Measurements from ENCODE around the gene LPP. TPM values are rescaled to one million over a fixed set of nuclear protein-coding genes. Genes with fewer than 3 reads are reported as not detected.

Gene LPP
- total and polyA plus RNA-seq, 5 donors from 2014 or later, result 14.5 to 102 (median 21.7) TPM

DNA sequence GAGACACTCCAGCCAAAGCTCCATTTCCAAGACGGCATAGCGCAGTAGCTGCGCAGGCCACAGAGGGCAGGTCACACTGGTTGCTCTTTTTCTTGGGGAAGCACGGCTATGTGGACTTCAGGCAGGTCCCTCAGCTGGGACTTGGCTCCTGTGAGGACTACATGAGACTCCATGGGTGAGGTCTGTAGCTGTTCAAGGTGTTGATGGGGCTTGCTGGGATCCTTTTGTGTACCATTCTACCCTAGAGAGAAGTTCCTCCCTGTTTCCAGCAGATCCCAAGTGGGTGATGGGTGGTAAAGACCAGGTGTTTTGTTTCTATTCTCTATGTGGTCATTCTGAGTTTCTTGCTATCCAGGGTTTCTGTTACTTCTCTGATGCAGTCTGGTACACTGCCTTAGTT, 183.3 kb downstream of the LPP start:
- ATAC-seq (ENCODE audit: low read depth in 2 of 2), result no peak
- Mint-ChIP-seq H3K27ac (peak overlapping the region in 1 of 3 donors; percentile 39), H3K36me3 (peaks cover 15% of the 10 kb centered on the region)

DNA sequence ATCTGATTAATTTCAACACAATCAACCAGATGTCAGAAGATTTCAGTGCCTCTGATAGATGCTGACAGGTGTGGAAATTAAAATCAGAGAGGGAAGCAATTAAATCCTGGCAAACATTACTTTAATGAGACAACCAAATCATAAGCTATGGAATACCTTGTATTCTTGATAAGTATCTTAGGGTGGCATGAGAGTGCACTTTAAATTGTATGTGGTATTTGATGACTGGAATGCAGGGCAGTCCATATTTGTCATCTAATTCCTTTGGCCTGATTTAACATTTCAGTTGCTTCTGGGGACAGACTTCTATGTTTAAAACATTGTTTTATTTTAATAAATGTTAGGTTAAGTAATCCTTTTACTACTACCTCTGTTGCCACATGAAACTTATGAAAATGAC, 184.1 kb downstream of the LPP start:
- DNase-seq (no peak), ATAC-seq (ENCODE audit: low read depth in 2 of 2) (no peak)
- no peak overlapping the region for H3K27ac Mint-ChIP-seq
- H3K27me3 Mint-ChIP-seq, result peaks cover 4% of the 10 kb centered on the region
- peaks cover 12 to 32% (median 23%) of the 10 kb centered on the region in 4 donors for H3K4me1 Mint-ChIP-seq
- no peak overlapping the region for H3K4me3 ChIP-seq (ENCODE audit: low read depth, low read length)
- H3K36me3 ChIP-seq (ENCODE audit: control insufficient read depth, insufficient read depth, low read length), result no peaks in the 10 kb centered on the region
- H3K27me3 ChIP-seq (ENCODE audit: control insufficient read depth, insufficient read depth, low read length), result no peaks in the 10 kb centered on the region
- peaks cover 0 to 2% (median 0%) of the 10 kb centered on the region in 7 donors for H3K9me3 Mint-ChIP-seq
- H3K4me3 Mint-ChIP-seq, result no peak overlapping the region
- peaks cover 15% of the 10 kb centered on the region for H3K36me3 Mint-ChIP-seq
- H3K9me3 ChIP-seq (ENCODE audit: control insufficient read depth in 2 of 2, low read length in 2 of 2), result no peaks in the 10 kb centered on the region
- H3K4me1 ChIP-seq (ENCODE audit: control insufficient read depth, insufficient read depth, low read length, poor library complexity, severe bottlenecking), result no peaks in the 10 kb centered on the region
- no peak overlapping the region for H3K27ac ChIP-seq (ENCODE audit: insufficient read depth, low read length, poor library complexity, severe bottlenecking)

More for the DNA sequence above, 183.3 kb downstream of the LPP start:
- Histone ChIP-seq H3K36me3 (ENCODE audit: control insufficient read depth, insufficient read depth, low read length) (no peaks in the 10 kb centered on the region), H3K4me1 (ENCODE audit: control insufficient read depth, insufficient read depth, low read length, poor library complexity, severe bottlenecking) (no peaks in the 10 kb centered on the region), H3K4me3 (ENCODE audit: low read depth, low read length) (no peak overlapping the region), H3K9me3 (ENCODE audit: control insufficient read depth in 2 of 2, low read length in 2 of 2) (no peaks in the 10 kb centered on the region), H3K27ac (ENCODE audit: insufficient read depth, low read length, poor library complexity, severe bottlenecking) (no peak overlapping the region), H3K27me3 (ENCODE audit: control insufficient read depth, insufficient read depth, low read length) (no peaks in the 10 kb centered on the region)
- DNase-seq, result no peak
- Mint-ChIP-seq H3K27me3 (peaks cover 4% of the 10 kb centered on the region), H3K4me3 (no peak overlapping the region), H3K9me3 (peaks cover 0 to 2% (median 0%) of the 10 kb centered on the region in 7 donors), H3K4me1 (peaks cover 12 to 37% (median 23%) of the 10 kb centered on the region in 4 donors)

- peak in 1 of 3 donors; percentile 30 for DNase-seq
- H3K36me3 Mint-ChIP-seq, result peaks cover 19% of the 10 kb centered on the region
- H3K27ac Mint-ChIP-seq, result peak overlapping the region in 1 of 3 donors; percentile 57
- H3K9me3 Mint-ChIP-seq, result no peaks in the 10 kb centered on the region
- Histone ChIP-seq H3K27ac (ENCODE audit: insufficient read depth, low read length, poor library complexity, severe bottlenecking) (no peak overlapping the region), H3K36me3 (ENCODE audit: control insufficient read depth, insufficient read depth, low read length) (no peaks in the 10 kb centered on the region), H3K4me3 (ENCODE audit: low read depth, low read length) (peak overlapping the region; percentile 10), H3K4me1 (ENCODE audit: control insufficient read depth, insufficient read depth, low read length, poor library complexity, severe bottlenecking) (no peaks in the 10 kb centered on the region), H3K27me3 (ENCODE audit: control insufficient read depth, insufficient read depth, low read length) (no peaks in the 10 kb centered on the region), H3K9me3 (ENCODE audit: control insufficient read depth in 2 of 2, low read length in 2 of 2) (no peaks in the 10 kb centered on the region)
- peaks cover 4% of the 10 kb centered on the region for H3K27me3 Mint-ChIP-seq
- peaks cover 8 to 29% (median 20%) of the 10 kb centered on the region in 4 donors for H3K4me1 Mint-ChIP-seq
- H3K4me3 Mint-ChIP-seq, result peak overlapping the region in 1 of 4 donors; percentile 55
- peak; percentile 66 to 73 for ATAC-seq (ENCODE audit: low read depth in 2 of 2)
These were observed 185.7 kb downstream of the LPP start for GRCh38 chr3:188339410-188340295.

DNA sequence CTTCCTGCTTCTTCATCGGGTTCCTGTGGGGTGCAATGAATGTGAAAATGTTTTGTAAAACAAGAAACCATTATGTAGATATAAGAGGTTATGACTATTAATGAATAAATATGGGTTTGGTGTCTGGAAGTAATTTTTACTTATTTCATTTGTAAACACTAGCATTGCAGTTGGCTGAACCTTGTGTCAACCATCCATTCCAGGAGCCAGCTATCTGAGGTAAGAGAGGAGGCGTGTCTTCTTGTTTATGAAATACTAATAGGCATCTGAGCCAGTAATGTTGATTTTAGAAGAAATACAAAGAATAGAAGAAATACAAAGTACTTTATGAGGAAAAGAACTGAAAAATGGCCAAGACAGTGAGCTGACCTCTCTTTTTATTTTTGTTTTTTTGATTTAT, 187.5 kb downstream of the LPP start:
- ATAC-seq (ENCODE audit: low read depth in 2 of 2) (no peak), DNase-seq (no peak)
- no peak overlapping the region for H3K4me3 Mint-ChIP-seq
- Histone ChIP-seq H3K36me3 (ENCODE audit: control insufficient read depth, insufficient read depth, low read length) (no peaks in the 10 kb centered on the region), H3K4me1 (ENCODE audit: control insufficient read depth, insufficient read depth, low read length, poor library complexity, severe bottlenecking) (no peaks in the 10 kb centered on the region), H3K9me3 (ENCODE audit: control insufficient read depth in 2 of 2, low read length in 2 of 2) (no peaks in the 10 kb centered on the region), H3K27ac (ENCODE audit: insufficient read depth, low read length, poor library complexity, severe bottlenecking) (no peak overlapping the region), H3K27me3 (ENCODE audit: control insufficient read depth, insufficient read depth, low read length) (no peaks in the 10 kb centered on the region), H3K4me3 (ENCODE audit: low read depth, low read length) (no peak overlapping the region)
- H3K9me3 Mint-ChIP-seq, result no peaks in the 10 kb centered on the region
- H3K4me1 Mint-ChIP-seq, result peaks cover 8 to 25% (median 20%) of the 10 kb centered on the region in 4 donors
- peaks cover 4% of the 10 kb centered on the region for H3K27me3 Mint-ChIP-seq
- H3K27ac Mint-ChIP-seq, result no peak overlapping the region
- H3K36me3 Mint-ChIP-seq, result peaks cover 12% of the 10 kb centered on the region

DNA sequence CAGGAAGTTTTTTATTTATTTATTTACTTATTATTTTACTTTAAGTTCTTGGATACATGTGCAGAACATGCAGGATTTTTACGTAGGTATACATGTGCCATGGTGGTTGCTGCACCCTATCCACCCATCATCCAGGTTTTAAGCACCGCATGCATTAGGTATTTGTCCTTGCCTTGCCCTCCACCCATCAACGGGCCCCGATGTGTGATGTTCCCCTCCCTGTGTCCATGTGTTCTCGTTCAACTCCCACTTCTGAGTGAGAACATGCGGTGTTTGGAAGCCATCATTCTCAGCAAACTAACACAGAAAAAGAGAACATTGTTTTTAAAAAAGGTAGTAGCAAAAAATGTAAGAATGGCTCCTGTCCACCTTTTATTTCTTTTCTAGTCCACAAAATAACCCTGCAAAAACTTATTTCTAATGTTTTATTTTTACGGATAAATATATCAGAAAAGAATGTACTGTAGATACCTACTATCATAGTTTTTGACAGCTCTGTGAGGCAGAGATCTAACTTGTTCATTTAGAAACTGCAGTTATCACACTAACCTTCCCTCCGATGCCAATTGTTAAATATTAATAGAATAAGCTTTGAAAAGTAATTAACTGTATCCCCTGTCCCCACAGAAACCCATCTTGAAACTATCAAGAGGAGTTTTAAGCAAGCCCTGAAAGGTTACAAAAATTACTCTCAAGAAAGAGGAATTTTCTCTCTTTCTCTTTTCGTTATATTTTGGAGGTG, 189.2 kb downstream of the LPP start:
- Mint-ChIP-seq H3K4me1 (peaks cover 8 to 22% (median 17%) of the 10 kb centered on the region in 4 donors), H3K4me3 (no peak overlapping the region), H3K9me3 (no peaks in the 10 kb centered on the region), H3K27ac (no peak overlapping the region), H3K27me3 (no peaks in the 10 kb centered on the region), H3K36me3 (peaks cover 17% of the 10 kb centered on the region)
- no peaks in the 10 kb centered on the region for H3K4me1 ChIP-seq (ENCODE audit: control insufficient read depth, insufficient read depth, low read length, poor library complexity, severe bottlenecking)
- ATAC-seq (ENCODE audit: low read depth in 2 of 2) (no peak), DNase-seq (no peak)
- no peaks in the 10 kb centered on the region for H3K36me3 ChIP-seq (ENCODE audit: control insufficient read depth, insufficient read depth, low read length)
- H3K9me3 ChIP-seq (ENCODE audit: control insufficient read depth in 2 of 2, low read length in 2 of 2), result no peaks in the 10 kb centered on the region
- H3K27me3 ChIP-seq (ENCODE audit: control insufficient read depth, insufficient read depth, low read length), result no peaks in the 10 kb centered on the region
- H3K27ac ChIP-seq (ENCODE audit: insufficient read depth, low read length, poor library complexity, severe bottlenecking), result no peak overlapping the region
- H3K4me3 ChIP-seq (ENCODE audit: low read depth, low read length), result no peak overlapping the region

- Histone ChIP-seq H3K36me3 (ENCODE audit: control insufficient read depth, insufficient read depth, low read length) (no peaks in the 10 kb centered on the region), H3K4me3 (ENCODE audit: low read depth, low read length) (no peak overlapping the region), H3K27me3 (ENCODE audit: control insufficient read depth, insufficient read depth, low read length) (no peaks in the 10 kb centered on the region), H3K4me1 (ENCODE audit: control insufficient read depth, insufficient read depth, low read length, poor library complexity, severe bottlenecking) (no peaks in the 10 kb centered on the region), H3K9me3 (ENCODE audit: control insufficient read depth in 2 of 2, low read length in 2 of 2) (no peaks in the 10 kb centered on the region), H3K27ac (ENCODE audit: insufficient read depth, low read length, poor library complexity, severe bottlenecking) (no peak overlapping the region)
- H3K9me3 Mint-ChIP-seq, result no peaks in the 10 kb centered on the region
- H3K4me3 Mint-ChIP-seq, result no peak overlapping the region
- peaks cover 16% of the 10 kb centered on the region for H3K36me3 Mint-ChIP-seq
- H3K27ac Mint-ChIP-seq, result no peak overlapping the region
- no peak for ATAC-seq (ENCODE audit: low read depth in 2 of 2)
- H3K27me3 Mint-ChIP-seq, result no peaks in the 10 kb centered on the region
- DNase-seq, result no peak
- peaks cover 8 to 20% (median 13%) of the 10 kb centered on the region in 4 donors for H3K4me1 Mint-ChIP-seq
These were observed 189.9 kb downstream of the LPP start for GRCh38 chr3:188343894-188344293.

DNA sequence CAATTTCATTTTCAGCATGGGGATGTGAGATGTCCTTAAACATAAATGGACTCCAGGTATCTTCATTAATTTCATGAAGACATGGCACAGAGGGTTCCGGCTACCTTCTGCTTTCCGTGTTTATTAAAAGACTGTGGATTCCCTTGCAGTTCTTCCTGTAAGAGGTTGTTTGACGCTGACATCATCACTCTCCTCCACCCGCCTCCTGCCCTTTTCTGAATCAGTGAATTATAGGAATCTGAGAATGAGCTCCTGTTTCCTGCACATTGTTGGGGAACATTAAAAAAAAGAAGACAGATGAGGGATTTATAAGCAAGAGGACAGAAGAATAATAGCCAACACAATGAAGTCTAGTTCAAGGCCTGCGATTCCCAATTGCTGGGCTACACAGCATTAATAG, 191.3 kb downstream of the LPP start:
- no peak for ATAC-seq (ENCODE audit: low read depth in 2 of 2)
- no peaks in the 10 kb centered on the region for H3K36me3 ChIP-seq (ENCODE audit: control insufficient read depth, insufficient read depth, low read length)
- Mint-ChIP-seq H3K9me3 (no peaks in the 10 kb centered on the region), H3K4me1 (peaks cover 0 to 16% (median 3%) of the 10 kb centered on the region in 4 donors), H3K36me3 (peaks cover 13% of the 10 kb centered on the region), H3K4me3 (no peak overlapping the region), H3K27ac (peak overlapping the region in 1 of 3 donors; percentile 1), H3K27me3 (no peaks in the 10 kb centered on the region)
- no peak overlapping the region for H3K4me3 ChIP-seq (ENCODE audit: low read depth, low read length)
- no peak overlapping the region for H3K27ac ChIP-seq (ENCODE audit: insufficient read depth, low read length, poor library complexity, severe bottlenecking)
- no peak for DNase-seq
- H3K27me3 ChIP-seq (ENCODE audit: control insufficient read depth, insufficient read depth, low read length), result no peaks in the 10 kb centered on the region
- H3K9me3 ChIP-seq (ENCODE audit: control insufficient read depth in 2 of 2, low read length in 2 of 2), result no peaks in the 10 kb centered on the region
- no peaks in the 10 kb centered on the region for H3K4me1 ChIP-seq (ENCODE audit: control insufficient read depth, insufficient read depth, low read length, poor library complexity, severe bottlenecking)

All from CD4-positive, CD25-positive, alpha-beta regulatory T cell (primary cell).